ENCODE results near the gene NDE1.

GRCh38 chr16:15749985-15750384, 99.9 kb downstream of the NDE1 start:
- TF ChIP-seq POLR2A (IDR thresholded peaks at IDR 0.05; ENCODE audit: low read depth): no peak
- TF ChIP-seq POLR2AphosphoS5 (IDR thresholded peaks at IDR 0.05): peak in 1 of 2 donors; percentile 68

All from esophagus muscularis mucosa (tissue), 2 donors.